Stimulated activated effector memory CD8-positive, alpha-beta T cell treated with anti-CD3 and anti-CD28 coated beads, Interleukin-12 subunit alpha, Interleukin-12 subunit beta, amount 100 ng/mL, for 72 hours (primary cell): ENCODE measurements around the gene SOX21.

Experiments used
- ATAC-seq: fragments of 150-1000 bp; cut with Tn5 transposase; 2 replicates; pipeline ENCODE4 v1.10.0; 2021
- DNase-seq, 2 donors: peaks; one replicate each; pipeline ENCODE4 v3.0.0; 2021 to 2022; ENCODE audit warnings: low spot score in 2 of 2
- H3K27ac Mint-ChIP-seq: one replicate; pipeline ENCODE4 v1.8.0; 2022; ENCODE audit warnings: mild to moderate bottlenecking, mixed read lengths
- H3K36me3 Mint-ChIP-seq: one replicate; pipeline ENCODE4 v1.8.0; 2022; ENCODE audit warnings: mild to moderate bottlenecking, mixed read lengths
- H3K4me1 Mint-ChIP-seq: one replicate; pipeline ENCODE4 v1.8.0; 2022; ENCODE audit warnings: mixed read lengths
- H3K4me3 Mint-ChIP-seq: one replicate; pipeline ENCODE4 v1.8.0; 2022; ENCODE audit warnings: mild to moderate bottlenecking, mixed read lengths
- H3K9me3 Mint-ChIP-seq: one replicate; pipeline ENCODE4 v1.8.0; 2022; ENCODE audit warnings: mixed read lengths

The SOX21 gene

GRCh38 chr13:94672400-94672799 is 39.9 kb downstream of the SOX21 start:
- DNase-seq (no peak), ATAC-seq (peak; percentile 51)
- no peak overlapping the region for H3K27ac Mint-ChIP-seq
- no peaks in the 10 kb centered on the region for H3K36me3 Mint-ChIP-seq
- H3K4me1 Mint-ChIP-seq, result peaks cover 5% of the 10 kb centered on the region
- H3K4me3 Mint-ChIP-seq, result no peak overlapping the region
- H3K9me3 Mint-ChIP-seq, result no peaks in the 10 kb centered on the region

- ATAC-seq (peak; percentile 85), DNase-seq (no peak)
- Mint-ChIP-seq H3K36me3 (no peaks in the 10 kb centered on the region), H3K4me1 (peaks cover 14% of the 10 kb centered on the region), H3K27ac (no peak overlapping the region), H3K4me3 (no peak overlapping the region), H3K9me3 (no peaks in the 10 kb centered on the region)
Observed at GRCh38 chr13:94667190-94667589, 45.2 kb downstream of the SOX21 start.

GRCh38 chr13:94666065-94666464 is 46.3 kb downstream of the SOX21 start:
- ATAC-seq, result no peak
- Mint-ChIP-seq H3K4me3 (no peak overlapping the region), H3K36me3 (no peaks in the 10 kb centered on the region), H3K9me3 (no peaks in the 10 kb centered on the region), H3K27ac (no peak overlapping the region), H3K4me1 (peaks cover 14% of the 10 kb centered on the region)
- DNase-seq, result no peak

GRCh38 chr13:94664889-94665288 is 47.5 kb downstream of the SOX21 start:
- ATAC-seq (no peak), DNase-seq (no peak)
- peaks cover 14% of the 10 kb centered on the region for H3K4me1 Mint-ChIP-seq
- H3K27ac Mint-ChIP-seq, result no peak overlapping the region
- no peak overlapping the region for H3K4me3 Mint-ChIP-seq
- H3K9me3 Mint-ChIP-seq, result no peaks in the 10 kb centered on the region
- no peaks in the 10 kb centered on the region for H3K36me3 Mint-ChIP-seq

GRCh38 chr13:94662274-94662945 is 49.9 kb downstream of the SOX21 start:
- H3K36me3 Mint-ChIP-seq, result no peaks in the 10 kb centered on the region
- ATAC-seq, result no peak
- H3K27ac Mint-ChIP-seq, result no peak overlapping the region
- DNase-seq, result no peak
- H3K9me3 Mint-ChIP-seq, result no peaks in the 10 kb centered on the region
- no peak overlapping the region for H3K4me3 Mint-ChIP-seq
- H3K4me1 Mint-ChIP-seq, result peaks cover 9% of the 10 kb centered on the region

GRCh38 chr13:94661406-94661805 is 50.9 kb downstream of the SOX21 start:
- Mint-ChIP-seq H3K36me3 (no peaks in the 10 kb centered on the region), H3K4me1 (no peaks in the 10 kb centered on the region), H3K27ac (no peak overlapping the region), H3K9me3 (no peaks in the 10 kb centered on the region), H3K4me3 (no peak overlapping the region)
- DNase-seq (no peak), ATAC-seq (no peak)

GRCh38 chr13:94660695-94661326 is 51.5 kb downstream of the SOX21 start:
- no peak for ATAC-seq
- Mint-ChIP-seq H3K9me3 (no peaks in the 10 kb centered on the region), H3K4me1 (no peaks in the 10 kb centered on the region), H3K4me3 (no peak overlapping the region), H3K36me3 (no peaks in the 10 kb centered on the region), H3K27ac (no peak overlapping the region)
- DNase-seq, result no peak
